Activated T-cell treated with anti-CD3 and anti-CD28 coated beads, Interleukin-2, amount 50 U/mL, for 4 hours (primary cell): ENCODE results near the gene CETN1. TPM values are rescaled to one million over a fixed set of nuclear protein-coding genes. Genes with fewer than 3 reads are reported as not detected.
A peak's percentile ranks its signal among the peaks of the same experiment; 100 is the strongest.

Experiments
- ATAC-seq, 2 donors: fragments of 200-7000 bp; cut with Tn5 transposase; one replicate each; pipeline ENCODE4 v1.10.0; 2021
- DNase-seq: peaks from one replicate; pipeline ENCODE4 v3.0.0-alpha.2; 2020
- H3K27me3 Mint-ChIP-seq: one replicate; pipeline ENCODE4 v1.8.0; 2021; ENCODE audit warnings: low read depth, mixed read lengths
- H3K36me3 Mint-ChIP-seq: one replicate; pipeline ENCODE4 v1.8.0; 2022; ENCODE audit warnings: mixed read lengths; ENCODE audit not compliant: insufficient read depth
- H3K4me1 Mint-ChIP-seq: one replicate; pipeline ENCODE4 v1.8.0; 2021; ENCODE audit warnings: low read depth, mixed read lengths
- H3K4me3 Mint-ChIP-seq: one replicate; pipeline ENCODE4 v1.8.0; 2021; ENCODE audit warnings: mild to moderate bottlenecking, moderate library complexity, mixed read lengths
- H3K9me3 Mint-ChIP-seq: one replicate; pipeline ENCODE4 v1.8.0; 2021; ENCODE audit warnings: mixed read lengths
- total RNA-seq, 3 donors: library from RNA; stranded (reverse); gene quantifications; one replicate each; pipeline ENCODE4 v1.2.1, GENCODE V29; 2021

Gene CETN1
- total RNA-seq, 3 donors from 2014 or later, result not detected

GRCh38 chr18:572091-572830, 7.9 kb upstream of the CETN1 start:
- Mint-ChIP-seq H3K4me3 (no peak overlapping the region), H3K4me1 (no peaks in the 10 kb centered on the region), H3K27me3 (peaks cover 11% of the 10 kb centered on the region), H3K36me3 (no peaks in the 10 kb centered on the region), H3K9me3 (no peaks in the 10 kb centered on the region)
- ATAC-seq (no peak), DNase-seq (no peak)

- DNase-seq (no peak), ATAC-seq (no peak)
- H3K9me3 Mint-ChIP-seq, result no peaks in the 10 kb centered on the region
- H3K4me3 Mint-ChIP-seq, result no peak overlapping the region
- no peaks in the 10 kb centered on the region for H3K36me3 Mint-ChIP-seq
- H3K27me3 Mint-ChIP-seq, result peaks cover 11% of the 10 kb centered on the region
- no peaks in the 10 kb centered on the region for H3K4me1 Mint-ChIP-seq
Measured at GRCh38 chr18:572831-573289, 7.3 kb upstream of the CETN1 start.

- Mint-ChIP-seq H3K9me3 (no peaks in the 10 kb centered on the region), H3K4me3 (no peak overlapping the region), H3K27me3 (peaks cover 13% of the 10 kb centered on the region), H3K36me3 (no peaks in the 10 kb centered on the region), H3K4me1 (no peaks in the 10 kb centered on the region)
- DNase-seq (no peak), ATAC-seq (no peak)
Measured at GRCh38 chr18:573385-573784, 6.8 kb upstream of the CETN1 start.

GRCh38 chr18:574149-574860, 5.9 kb upstream of the CETN1 start:
- no peaks in the 10 kb centered on the region for H3K9me3 Mint-ChIP-seq
- DNase-seq, result no peak
- H3K4me1 Mint-ChIP-seq, result no peaks in the 10 kb centered on the region
- ATAC-seq, result no peak
- H3K27me3 Mint-ChIP-seq, result peaks cover 13% of the 10 kb centered on the region
- no peaks in the 10 kb centered on the region for H3K36me3 Mint-ChIP-seq
- H3K4me3 Mint-ChIP-seq, result no peak overlapping the region

- Mint-ChIP-seq H3K4me1 (no peaks in the 10 kb centered on the region), H3K9me3 (no peaks in the 10 kb centered on the region), H3K4me3 (no peak overlapping the region), H3K27me3 (peaks cover 13% of the 10 kb centered on the region), H3K36me3 (no peaks in the 10 kb centered on the region)
- DNase-seq (no peak), ATAC-seq (no peak)
Measured at GRCh38 chr18:574865-575645, 5.1 kb upstream of the CETN1 start.

- no peak for ATAC-seq
- H3K4me3 Mint-ChIP-seq, result no peak overlapping the region
- no peaks in the 10 kb centered on the region for H3K9me3 Mint-ChIP-seq
- peaks cover 15% of the 10 kb centered on the region for H3K27me3 Mint-ChIP-seq
- DNase-seq, result no peak
- no peaks in the 10 kb centered on the region for H3K36me3 Mint-ChIP-seq
- no peaks in the 10 kb centered on the region for H3K4me1 Mint-ChIP-seq
Measured at GRCh38 chr18:576924-577323, 3.3 kb upstream of the CETN1 start.

- Mint-ChIP-seq H3K4me3 (no peak overlapping the region), H3K9me3 (no peaks in the 10 kb centered on the region), H3K36me3 (no peaks in the 10 kb centered on the region), H3K4me1 (no peaks in the 10 kb centered on the region), H3K27me3 (peaks cover 21% of the 10 kb centered on the region)
- ATAC-seq (no peak), DNase-seq (no peak)
Measured at GRCh38 chr18:577643-578375, 2.4 kb upstream of the CETN1 start.

- H3K36me3 Mint-ChIP-seq, result no peaks in the 10 kb centered on the region
- ATAC-seq (no peak), DNase-seq (no peak)
- H3K4me3 Mint-ChIP-seq, result no peak overlapping the region
- H3K27me3 Mint-ChIP-seq, result peaks cover 23% of the 10 kb centered on the region
- no peaks in the 10 kb centered on the region for H3K9me3 Mint-ChIP-seq
- H3K4me1 Mint-ChIP-seq, result no peaks in the 10 kb centered on the region
Measured at GRCh38 chr18:579238-579637, 942 bp upstream of the CETN1 start.

- H3K27me3 Mint-ChIP-seq, result peaks cover 20% of the 10 kb centered on the region
- DNase-seq (no peak), ATAC-seq (no peak)
- no peak overlapping the region for H3K4me3 Mint-ChIP-seq
- H3K9me3 Mint-ChIP-seq, result no peaks in the 10 kb centered on the region
- no peaks in the 10 kb centered on the region for H3K36me3 Mint-ChIP-seq
- H3K4me1 Mint-ChIP-seq, result no peaks in the 10 kb centered on the region
Measured at GRCh38 chr18:581096-581495, 916 bp downstream of the CETN1 start.

- no peaks in the 10 kb centered on the region for H3K9me3 Mint-ChIP-seq
- DNase-seq, result no peak
- H3K36me3 Mint-ChIP-seq, result no peaks in the 10 kb centered on the region
- H3K4me3 Mint-ChIP-seq, result no peak overlapping the region
- no peak for ATAC-seq
- peaks cover 12% of the 10 kb centered on the region for H3K27me3 Mint-ChIP-seq
- H3K4me1 Mint-ChIP-seq, result no peaks in the 10 kb centered on the region
Measured at GRCh38 chr18:582465-582864, 2.3 kb downstream of the CETN1 start.

GRCh38 chr18:595068-595467, 14.9 kb downstream of the CETN1 start:
- DNase-seq (no peak), ATAC-seq (no peak)
- H3K36me3 Mint-ChIP-seq, result no peaks in the 10 kb centered on the region
- H3K4me1 Mint-ChIP-seq, result peaks cover 5% of the 10 kb centered on the region
- H3K9me3 Mint-ChIP-seq, result no peaks in the 10 kb centered on the region
- H3K4me3 Mint-ChIP-seq, result no peak overlapping the region
- H3K27me3 Mint-ChIP-seq, result peaks cover 17% of the 10 kb centered on the region

GRCh38 chr18:595571-595970, 15.4 kb downstream of the CETN1 start:
- H3K9me3 Mint-ChIP-seq, result no peaks in the 10 kb centered on the region
- H3K4me1 Mint-ChIP-seq, result peaks cover 5% of the 10 kb centered on the region
- DNase-seq (no peak), ATAC-seq (no peak)
- H3K36me3 Mint-ChIP-seq, result no peaks in the 10 kb centered on the region
- peaks cover 20% of the 10 kb centered on the region for H3K27me3 Mint-ChIP-seq
- H3K4me3 Mint-ChIP-seq, result no peak overlapping the region

- H3K27me3 Mint-ChIP-seq, result peaks cover 22% of the 10 kb centered on the region
- peaks cover 5% of the 10 kb centered on the region for H3K4me1 Mint-ChIP-seq
- no peaks in the 10 kb centered on the region for H3K36me3 Mint-ChIP-seq
- H3K9me3 Mint-ChIP-seq, result no peaks in the 10 kb centered on the region
- DNase-seq (no peak), ATAC-seq (peak; percentile 63 to 76)
- H3K4me3 Mint-ChIP-seq, result no peak overlapping the region
Measured at GRCh38 chr18:596288-596881, 16.2 kb downstream of the CETN1 start.

GRCh38 chr18:598124-598589, 18.0 kb downstream of the CETN1 start:
- Mint-ChIP-seq H3K4me3 (no peak overlapping the region), H3K4me1 (peaks cover 5% of the 10 kb centered on the region), H3K27me3 (peaks cover 23% of the 10 kb centered on the region), H3K9me3 (no peaks in the 10 kb centered on the region), H3K36me3 (no peaks in the 10 kb centered on the region)
- no peak for ATAC-seq
- no peak for DNase-seq
